GM18502 (cell line): ENCODE data around the gene NRXN3.
"Not testable (repeated sequence)": the region's sequence is repeated elsewhere in the genome, so short reads cannot be mapped to it uniquely, and the experiment has no call there.

Source experiments
- ATAC-seq: cut with Tn5 transposase; IDR thresholded peaks from one replicate; pipeline ENCODE4 v1.9.1; 2021; ENCODE audit warnings: mild to moderate bottlenecking; ENCODE audit not compliant: unreplicated experiment, poor library complexity

NRXN3 gene

DNA sequence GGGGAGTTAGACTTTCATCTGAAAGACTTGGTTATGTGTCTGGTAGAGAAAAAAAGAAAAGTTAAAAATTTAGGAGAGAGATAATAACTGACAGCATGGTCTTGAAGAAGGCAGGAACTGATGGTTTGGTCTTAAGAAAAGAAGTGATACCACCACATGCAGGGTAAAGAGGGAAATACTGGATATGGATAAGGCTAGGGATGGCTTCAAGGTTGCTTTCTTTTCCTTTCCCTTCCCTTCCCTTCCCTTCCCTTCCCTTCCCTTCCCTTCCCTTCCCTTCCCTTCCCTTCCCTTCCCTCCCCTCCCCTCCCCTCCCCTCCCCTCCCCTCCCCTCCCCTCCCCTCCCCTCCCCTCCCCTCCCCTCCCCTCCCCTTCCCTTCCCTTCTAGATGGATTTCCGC, 849.7 kb downstream of the NRXN3 start:
- ATAC-seq = not testable (repeated sequence)

DNA sequence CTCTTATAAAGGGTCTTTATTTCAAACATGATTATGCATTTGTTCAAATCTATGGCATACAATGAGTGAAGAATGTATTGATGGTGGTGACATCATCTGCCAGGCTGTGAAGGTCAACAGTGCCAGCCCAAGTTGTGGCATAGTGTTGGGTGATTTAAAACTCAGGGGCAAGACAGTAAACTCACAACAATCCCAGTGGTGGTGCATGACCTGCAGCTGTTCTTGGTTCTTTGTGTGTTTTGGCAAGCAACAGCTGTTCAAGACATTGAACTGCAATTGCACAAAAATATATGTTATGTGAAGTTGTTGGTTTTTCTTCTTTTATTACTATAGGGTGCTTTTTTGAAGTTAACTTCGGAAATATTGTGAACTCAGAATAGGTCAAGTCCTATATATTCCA, 851.6 kb downstream of the NRXN3 start:
- no peak for ATAC-seq

DNA sequence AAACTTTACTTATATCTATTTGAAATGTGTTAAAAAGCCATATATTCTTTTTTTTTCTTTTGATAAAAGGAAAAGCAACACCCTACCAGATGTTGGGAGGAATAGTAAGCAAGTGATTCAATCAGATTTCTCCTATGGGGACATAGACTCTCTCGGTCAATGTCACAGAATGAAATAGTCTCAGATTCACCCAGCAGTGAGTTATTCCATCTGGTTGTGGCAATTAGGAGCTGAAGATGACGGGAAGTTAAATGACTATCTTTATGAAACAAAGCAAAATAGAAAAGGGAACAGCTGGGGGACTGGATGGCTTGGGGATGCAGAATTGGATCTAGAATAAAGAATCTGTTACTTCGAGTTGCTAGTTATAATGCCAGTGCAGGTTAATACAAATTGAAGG, 857.0 kb downstream of the NRXN3 start:
- no peak for ATAC-seq

DNA sequence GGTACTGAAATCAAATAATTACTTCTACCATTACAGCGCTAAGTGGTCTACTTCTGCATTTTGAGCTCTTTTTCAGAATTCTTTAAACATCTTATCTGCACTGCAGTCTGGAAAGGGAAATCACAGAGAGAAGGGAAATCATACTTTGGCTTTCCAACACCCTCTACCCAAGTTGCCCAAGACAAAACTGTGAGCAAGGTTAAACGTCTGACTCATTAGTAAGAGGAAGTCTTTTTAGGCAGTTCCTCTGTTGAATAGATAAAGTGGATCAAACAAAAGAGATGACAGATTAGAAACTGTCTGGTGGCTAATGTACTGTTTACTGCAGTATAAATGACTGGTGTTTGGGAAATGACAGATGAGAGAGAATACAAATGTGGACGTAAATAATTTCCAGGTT, 858.1 kb downstream of the NRXN3 start:
- ATAC-seq = no peak

DNA sequence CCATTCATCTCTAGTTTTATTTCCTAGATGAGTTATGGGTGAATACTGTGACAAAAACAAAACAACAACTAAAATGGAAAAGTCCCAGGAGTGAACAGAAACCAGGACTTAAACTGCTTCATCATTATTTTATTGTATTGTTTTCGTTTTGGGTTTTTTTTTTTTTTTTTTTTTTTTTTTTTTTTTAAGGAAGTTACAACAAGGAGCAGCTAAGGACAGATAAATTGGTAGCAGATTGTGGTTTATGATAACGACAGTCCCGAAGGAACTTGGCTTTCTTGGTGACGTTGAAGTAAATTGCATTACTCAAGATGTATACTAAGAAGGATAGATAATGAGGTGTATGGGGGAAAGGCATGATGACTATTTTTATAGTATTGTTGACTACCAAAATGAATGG, 866.3 kb downstream of the NRXN3 start:
- no peak for ATAC-seq

DNA sequence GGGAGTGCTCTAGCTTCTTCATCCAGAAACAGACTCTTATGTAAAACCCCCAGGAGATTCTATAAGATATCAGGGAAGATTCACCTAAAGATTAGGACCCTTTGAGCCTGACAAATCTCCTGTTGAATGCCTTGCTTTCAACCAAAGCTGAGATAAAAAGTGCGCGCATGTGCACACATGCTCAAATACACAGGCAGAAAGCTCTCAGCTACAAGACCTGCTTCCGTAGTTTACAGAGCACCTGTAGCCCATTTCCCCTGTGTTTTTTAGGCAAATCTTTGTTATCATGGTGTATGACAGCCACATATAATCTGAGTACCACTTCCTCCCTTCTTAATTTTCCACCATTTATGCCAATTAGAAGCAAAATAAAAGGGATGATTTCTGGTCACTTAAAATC, 866.9 kb downstream of the NRXN3 start:
- no peak for ATAC-seq

DNA sequence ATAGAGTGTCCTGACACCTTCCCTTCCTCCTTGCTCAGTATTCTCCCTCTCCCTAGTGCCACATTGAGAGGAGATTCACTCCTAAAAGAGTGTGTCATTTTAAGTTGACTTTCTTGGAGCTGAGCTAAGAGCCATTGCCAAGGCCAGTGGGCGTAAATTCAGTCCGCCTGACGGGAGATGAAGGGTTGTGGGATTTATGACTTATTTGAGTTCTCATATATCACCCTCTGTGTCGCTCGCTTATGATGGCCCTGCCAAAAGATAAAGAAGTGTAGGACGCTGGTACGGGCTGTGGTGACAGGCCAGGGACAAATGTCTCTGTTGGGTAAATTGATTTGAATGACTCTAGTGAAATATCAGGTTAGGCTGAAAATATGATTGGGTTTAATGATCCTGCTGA, 867.4 kb downstream of the NRXN3 start:
- no peak for ATAC-seq

DNA sequence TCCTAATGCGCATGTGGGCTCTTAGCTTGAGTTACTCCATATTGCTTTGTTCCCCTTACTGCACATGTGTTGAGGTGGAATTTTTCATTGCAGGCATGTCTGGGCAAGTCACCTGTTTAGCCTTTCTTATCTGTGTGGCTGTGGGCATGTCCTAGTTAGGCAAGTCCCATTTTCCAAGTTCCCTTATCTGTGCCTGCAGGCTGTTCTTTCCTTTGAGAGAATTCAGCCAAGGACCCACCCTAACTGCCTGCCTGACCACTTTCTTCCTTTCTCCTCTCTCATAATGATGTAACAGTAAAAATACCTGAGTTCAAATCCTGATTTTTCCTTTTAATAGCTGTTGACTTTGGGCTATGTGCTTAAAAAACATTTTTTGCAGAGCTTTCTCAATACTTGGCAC, 870.6 kb downstream of the NRXN3 start:
- ATAC-seq = no peak

DNA sequence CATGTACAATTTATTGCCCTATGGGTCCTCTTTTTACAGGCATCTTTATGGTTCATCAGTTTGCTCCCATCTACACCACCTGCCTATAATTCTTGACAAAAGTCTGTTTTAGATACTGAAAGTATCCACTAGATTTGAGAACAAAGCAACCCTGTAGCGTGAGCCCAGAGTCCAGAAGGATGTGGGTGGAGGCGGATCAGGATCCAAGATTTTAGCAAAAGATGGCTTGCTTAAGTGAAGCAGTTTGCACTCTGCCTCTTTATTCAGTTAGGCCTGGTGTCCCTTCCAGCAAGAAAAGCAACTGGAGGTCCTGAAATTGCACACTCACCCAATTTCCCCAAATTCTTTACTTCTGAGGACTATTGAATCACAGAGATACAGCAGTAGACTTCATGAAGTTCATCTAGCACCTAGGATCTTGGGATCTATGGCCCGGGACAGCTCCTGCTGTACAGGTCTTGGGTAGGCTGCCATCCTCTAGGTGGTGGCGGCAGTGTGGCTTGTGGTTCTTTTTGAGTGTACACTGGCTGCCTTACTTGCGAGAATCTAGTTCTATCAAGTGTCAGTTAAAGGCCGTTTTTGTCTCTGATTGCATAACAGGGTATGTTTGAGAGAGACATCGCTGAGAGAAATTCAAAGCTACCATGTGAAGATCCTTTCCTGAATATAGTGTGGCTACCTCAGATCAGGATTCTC, 873.2 kb downstream of the NRXN3 start:
- no peak for ATAC-seq

DNA sequence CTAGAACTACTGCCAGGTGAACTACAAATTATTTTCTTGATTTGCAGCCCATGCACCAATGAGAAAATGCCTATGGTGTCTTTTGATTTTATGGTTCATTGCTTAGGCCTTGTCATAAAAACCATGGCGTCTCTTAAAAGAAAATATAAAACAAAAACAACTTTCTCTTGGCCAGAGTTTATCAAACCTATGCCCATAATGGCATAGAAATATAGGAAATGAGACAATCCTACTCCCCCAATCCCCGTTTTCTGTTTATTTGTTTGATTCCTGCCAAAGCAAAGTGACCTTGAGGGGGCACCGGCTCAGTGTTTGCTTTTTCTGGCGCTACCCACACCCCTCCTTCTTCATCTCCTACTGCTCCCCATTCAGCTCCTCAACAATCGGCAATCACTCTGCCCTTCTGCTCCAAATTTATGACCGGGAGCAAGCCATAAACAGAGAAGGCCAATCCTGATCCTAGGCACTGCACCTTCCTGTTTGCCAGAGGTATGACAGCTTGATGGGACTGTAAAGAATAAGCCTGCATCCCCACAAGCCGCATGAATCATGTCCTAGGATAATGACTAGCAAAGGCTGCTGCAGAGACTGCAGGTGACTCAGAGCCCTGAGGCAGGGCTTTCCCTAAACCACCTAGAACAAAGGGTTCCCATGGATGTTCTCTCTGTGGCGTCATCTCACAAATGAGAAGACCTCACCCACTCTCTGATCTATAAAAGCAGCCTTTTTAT, 874.9 kb downstream of the NRXN3 start:
- ATAC-seq = no peak

DNA sequence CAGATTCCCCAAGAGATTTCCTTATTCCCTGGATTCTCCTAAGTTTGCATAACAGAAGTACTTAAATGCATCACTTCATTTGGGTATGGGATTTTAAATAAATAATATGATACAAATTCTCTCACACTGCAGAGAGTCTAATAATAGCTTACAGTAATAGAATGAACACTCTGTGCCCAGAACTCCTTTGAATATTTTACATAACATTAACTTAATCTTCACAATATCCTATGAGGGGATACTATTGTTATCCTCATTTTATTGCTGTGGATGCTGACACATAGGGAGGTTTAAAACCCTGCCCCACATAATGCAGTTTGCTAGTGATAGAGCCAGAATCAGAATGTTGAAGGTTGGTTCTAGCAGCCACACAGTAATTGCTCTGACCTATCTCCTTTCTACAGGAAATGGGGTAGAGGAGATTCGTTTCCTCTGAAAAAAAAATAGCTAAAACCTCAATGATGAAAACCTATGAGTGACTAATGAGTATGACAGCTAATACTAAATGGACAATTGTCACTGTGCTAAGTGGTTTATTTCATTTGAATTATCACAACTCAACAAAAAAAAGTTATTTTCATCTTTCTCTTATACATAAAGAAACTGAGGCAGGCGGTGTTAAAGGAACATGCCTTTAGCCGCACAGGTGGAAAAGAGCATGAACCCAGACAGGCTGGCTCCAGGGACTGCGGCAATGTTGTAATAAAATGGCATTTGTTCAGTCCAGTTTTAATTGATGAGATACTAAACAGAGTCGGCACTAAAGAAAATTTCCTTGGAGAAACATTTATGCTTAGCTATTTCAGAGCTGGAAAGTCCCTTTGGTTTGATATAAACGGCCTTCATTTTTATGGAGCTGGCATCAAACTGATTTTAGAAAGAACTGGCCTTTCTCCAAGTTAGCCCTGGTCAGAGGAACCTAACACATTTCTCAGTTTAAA, 880.9 kb downstream of the NRXN3 start:
- ATAC-seq = no peak

DNA sequence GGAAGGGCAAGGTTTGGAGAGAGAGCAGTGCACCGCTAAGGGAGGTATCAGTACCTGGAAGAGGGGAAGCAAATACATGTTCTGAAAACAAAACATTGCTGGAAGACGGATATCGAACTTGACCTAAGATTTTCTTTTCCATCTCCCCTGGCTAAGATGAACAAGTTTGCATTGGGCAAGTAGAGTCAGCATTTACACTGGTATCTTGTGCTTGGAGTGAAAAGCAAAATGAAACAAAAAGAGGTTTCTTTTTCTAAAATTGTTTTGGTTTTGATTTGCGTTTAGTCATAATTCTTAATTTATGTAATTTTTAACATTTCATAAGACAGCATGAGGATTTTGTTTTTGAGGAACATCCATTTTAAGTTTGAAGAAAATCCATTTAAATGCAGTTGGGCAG, 881.6 kb downstream of the NRXN3 start:
- no peak for ATAC-seq

DNA sequence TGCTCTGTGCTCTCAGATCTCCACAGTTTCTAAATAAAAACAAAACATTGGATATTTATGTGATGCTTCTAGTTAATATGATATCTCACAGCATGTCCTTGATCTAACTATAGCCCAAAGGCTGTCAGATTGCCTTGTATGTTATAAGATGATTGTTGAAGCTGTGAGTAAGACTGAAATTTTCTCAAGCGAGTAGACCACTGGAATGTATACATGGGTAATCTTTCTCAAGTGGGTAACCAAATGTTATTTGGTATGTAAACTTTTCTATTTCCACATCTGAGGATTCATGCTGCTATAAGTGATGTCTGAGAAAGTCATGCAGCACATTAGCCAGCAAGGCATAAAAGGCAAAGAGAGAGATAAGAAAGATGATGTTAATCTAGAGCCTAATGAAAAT, 886.7 kb downstream of the NRXN3 start:
- ATAC-seq = no peak

DNA sequence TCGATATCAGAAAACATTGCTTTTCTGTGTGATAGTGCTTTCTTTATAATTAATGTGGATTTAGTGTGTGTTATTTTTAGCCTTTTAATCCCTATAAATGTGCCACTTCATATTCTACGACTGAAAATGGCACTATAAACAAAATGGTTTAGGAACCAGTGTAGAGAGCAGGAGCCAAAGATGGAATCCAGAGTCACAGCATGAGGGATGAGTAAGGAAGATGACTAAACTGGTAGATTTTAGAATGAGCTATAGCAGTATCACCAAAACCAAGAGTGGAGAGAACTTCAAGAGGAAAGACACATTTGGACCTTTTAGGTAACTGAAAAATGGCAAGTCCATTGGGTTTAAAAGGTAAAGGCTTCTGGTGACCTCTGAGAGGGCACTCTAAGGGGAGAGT, 887.2 kb downstream of the NRXN3 start:
- no peak for ATAC-seq

DNA sequence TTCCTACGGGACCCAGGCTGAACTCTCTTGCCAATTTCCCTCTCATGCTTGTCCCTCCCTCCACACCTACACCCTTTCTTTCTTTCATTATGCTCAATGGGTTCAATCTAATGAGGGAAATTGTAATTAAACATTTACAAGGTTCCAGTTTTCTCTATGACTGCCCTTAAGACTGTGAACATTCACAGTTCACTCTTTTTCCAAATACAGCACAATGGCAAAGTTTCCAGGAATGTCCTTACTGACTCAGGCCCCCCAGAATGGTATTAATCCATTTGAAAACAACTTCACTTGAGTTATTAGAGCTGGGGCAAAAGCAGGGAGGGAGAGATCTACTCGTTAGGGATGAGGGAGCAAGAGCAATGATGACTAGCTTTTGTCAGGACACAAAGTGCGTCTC, 892.1 kb downstream of the NRXN3 start:
- no peak for ATAC-seq

DNA sequence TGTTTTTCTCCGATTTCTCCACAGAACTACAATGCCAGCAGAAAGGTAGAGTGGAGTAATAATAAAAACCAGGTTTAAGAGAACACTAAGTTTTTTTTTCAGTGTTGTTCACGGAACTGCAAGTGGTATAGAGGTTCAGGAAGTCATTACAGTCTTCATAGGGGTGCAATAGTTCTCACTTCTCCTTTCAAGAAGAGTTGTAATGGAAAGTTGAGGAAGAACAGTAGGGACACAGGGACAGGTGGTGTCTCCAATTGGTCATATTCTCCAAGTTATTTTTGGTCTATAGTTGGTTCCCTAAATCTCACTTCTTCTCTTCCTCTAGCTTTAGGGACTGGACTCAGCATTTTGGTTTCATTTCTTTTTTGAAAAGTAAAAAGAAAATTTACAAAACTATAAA, 894.0 kb downstream of the NRXN3 start:
- peak; percentile 65 for ATAC-seq

DNA sequence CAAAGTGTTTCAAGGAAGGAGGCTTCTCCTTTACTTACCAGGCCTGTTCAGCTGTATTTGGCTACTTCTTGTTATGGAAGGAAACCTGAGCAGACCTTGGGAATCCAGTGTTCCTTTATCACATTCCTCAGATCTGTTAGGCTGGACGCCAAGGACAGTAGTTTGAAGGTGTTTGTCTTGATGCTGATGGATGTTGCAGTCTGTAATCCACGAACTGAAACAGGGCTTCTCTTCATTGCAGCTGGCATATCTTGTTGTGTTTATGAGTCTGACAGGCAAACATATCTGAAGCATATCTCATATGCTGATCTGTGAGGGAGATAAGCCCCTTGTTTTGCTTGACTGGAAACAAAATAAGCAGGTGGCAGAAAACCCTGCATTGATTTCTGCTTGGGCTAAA, 904.3 kb downstream of the NRXN3 start:
- ATAC-seq = no peak

DNA sequence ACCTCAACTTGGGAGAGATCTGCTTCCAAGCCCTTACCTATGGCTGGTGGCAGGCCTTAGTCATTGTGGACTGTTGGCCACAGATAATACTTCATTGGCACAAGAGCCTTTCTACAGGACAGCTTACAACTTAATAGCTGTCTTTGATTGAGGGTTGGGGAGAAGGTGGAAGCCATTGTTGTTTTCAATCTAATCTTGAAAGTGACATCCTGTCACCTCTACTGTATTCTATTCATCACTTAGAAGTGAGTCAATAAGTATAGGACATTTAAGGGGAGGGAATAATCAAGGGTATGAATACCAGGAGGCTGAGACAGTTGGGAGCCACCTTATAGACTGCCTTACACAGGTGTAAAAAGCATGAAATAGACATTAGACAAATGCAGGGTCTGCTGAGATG, 906.3 kb downstream of the NRXN3 start:
- no peak for ATAC-seq

DNA sequence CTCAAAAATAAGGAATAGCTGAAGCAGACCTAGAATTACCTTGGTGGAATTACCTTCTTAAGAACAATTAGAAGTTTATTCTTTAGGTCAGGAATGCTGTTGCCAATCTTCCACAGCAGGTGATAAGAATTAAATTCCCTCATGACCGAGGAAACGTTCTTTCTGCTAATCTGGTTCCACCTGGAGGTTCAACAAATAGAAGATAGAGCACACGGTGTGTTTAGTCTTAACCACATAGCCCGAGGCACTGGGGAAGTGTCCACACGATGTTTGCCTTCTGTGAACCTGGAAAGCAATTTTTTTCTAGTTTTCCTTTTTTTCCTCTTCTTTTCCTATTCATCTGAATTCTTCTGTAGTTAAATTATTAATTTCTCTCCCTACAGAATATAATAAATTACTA, 906.9 kb downstream of the NRXN3 start:
- no peak for ATAC-seq

DNA sequence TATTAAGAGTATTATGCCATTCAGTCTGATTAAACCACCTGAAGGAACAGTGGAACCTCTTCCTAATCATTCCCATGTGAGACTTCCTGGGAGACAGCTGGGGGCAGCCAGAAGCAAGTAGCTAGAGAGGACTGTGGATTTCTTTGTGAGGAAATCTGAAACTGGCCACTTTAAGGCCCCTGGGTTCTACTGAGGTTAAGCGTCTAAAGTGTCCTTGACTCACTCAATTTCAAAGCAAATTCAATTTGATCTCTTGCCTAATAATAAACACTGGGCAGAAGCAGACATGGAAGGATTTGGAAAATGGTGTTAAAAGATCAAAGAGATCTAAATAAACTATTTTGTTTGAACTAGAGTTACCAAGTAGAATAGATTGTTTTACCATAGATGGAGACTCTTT, 909.9 kb downstream of the NRXN3 start:
- ATAC-seq = no peak

DNA sequence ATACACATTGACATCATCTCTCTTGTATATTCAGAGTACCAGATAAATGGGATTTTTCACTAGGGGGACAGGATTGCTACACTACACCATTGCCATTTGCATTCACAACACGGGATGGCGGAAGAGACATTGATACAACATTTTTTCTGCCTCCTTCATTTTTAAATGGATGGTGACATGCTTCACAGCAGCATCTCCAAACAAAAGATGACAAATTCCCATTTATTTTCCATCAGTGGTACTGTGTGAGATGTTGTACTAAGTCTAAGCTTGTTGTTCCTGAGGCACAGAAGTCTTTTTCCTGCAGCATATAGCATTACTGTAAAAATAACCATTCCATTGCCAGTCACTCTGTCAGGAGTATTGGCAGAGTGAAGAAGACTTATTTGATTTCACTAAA, 912.7 kb downstream of the NRXN3 start:
- no peak for ATAC-seq
